ENCODE measurements around the gene COX7A2L. TPM values are rescaled to one million over a fixed set of nuclear protein-coding genes. Genes with fewer than 3 reads are reported as not detected.

Gene COX7A2L
- total RNA-seq, 4 donors from 2014 or later: 98.7 to 129 (median 119) TPM

- no peak for DNase-seq
- intact Hi-C loops (cut with DNase I): no loop called here
- no peak overlapping the region for H3K4me3 ChIP-seq (replicated peaks in 1 of 3)
- no peaks in the 10 kb centered on the region for H3K27me3 ChIP-seq
- WGBS, 2 donors: 93 to 96% methylated on average over 2 of the region's 2 CpGs
- peaks cover 0 to 7% of the 10 kb centered on the region in 2 donors for H3K4me1 ChIP-seq
- peaks cover 0 to 3% of the 10 kb centered on the region in 2 donors for H3K36me3 ChIP-seq
- no peak for TF ChIP-seq CTCF (IDR thresholded peaks at IDR 0.05)
- no peaks in the 10 kb centered on the region for H3K9me3 ChIP-seq
- no peak overlapping the region for H3K27ac ChIP-seq
These were observed 51.7 kb downstream of the COX7A2L start for GRCh38 chr2:42309366-42309765.

GRCh38 chr2:42307180-42307579 is 53.8 kb downstream of the COX7A2L start:
- H3K27ac ChIP-seq: no peak overlapping the region
- TF ChIP-seq POLR2A (IDR thresholded peaks at IDR 0.05) (no peak), CTCF (IDR thresholded peaks at IDR 0.05) (no peak)
- H3K9me3 ChIP-seq: no peaks in the 10 kb centered on the region
- peaks cover 0 to 5% of the 10 kb centered on the region in 2 donors for H3K4me1 ChIP-seq
- peaks cover 0 to 19% of the 10 kb centered on the region in 2 donors for H3K36me3 ChIP-seq
- H3K27me3 ChIP-seq: no peaks in the 10 kb centered on the region
- intact Hi-C loops (cut with DNase I): no loop called here
- no peak for DNase-seq
- no peak overlapping the region for H3K4me3 ChIP-seq (replicated peaks in 1 of 3)

GRCh38 chr2:42304059-42304713 is 56.8 kb downstream of the COX7A2L start:
- H3K4me3 ChIP-seq (replicated peaks in 1 of 3): no peak overlapping the region
- 97 to 98% methylated on average over 2 of the region's 2 CpGs for WGBS, 2 donors
- no peak overlapping the region for H3K27ac ChIP-seq
- no peaks in the 10 kb centered on the region for H3K27me3 ChIP-seq
- intact Hi-C loops (cut with DNase I): no loop called here
- peaks cover 0 to 19% of the 10 kb centered on the region in 2 donors for H3K36me3 ChIP-seq
- TF ChIP-seq CTCF (IDR thresholded peaks at IDR 0.05) (no peak), POLR2A (IDR thresholded peaks at IDR 0.05) (no peak)
- no peaks in the 10 kb centered on the region for H3K9me3 ChIP-seq
- no peak for DNase-seq
- no peaks in the 10 kb centered on the region for H3K4me1 ChIP-seq

GRCh38 chr2:42303252-42303651 is 57.8 kb downstream of the COX7A2L start:
- H3K36me3 ChIP-seq: peaks cover 0 to 19% of the 10 kb centered on the region in 2 donors
- intact Hi-C loops (cut with DNase I): no loop called here
- TF ChIP-seq POLR2A (IDR thresholded peaks at IDR 0.05) (no peak), CTCF (IDR thresholded peaks at IDR 0.05) (no peak)
- no peak for DNase-seq
- WGBS, 2 donors: 96 to 98% methylated on average over 3 of the region's 3 CpGs
- no peaks in the 10 kb centered on the region for H3K4me1 ChIP-seq
- H3K27ac ChIP-seq: no peak overlapping the region
- no peaks in the 10 kb centered on the region for H3K9me3 ChIP-seq
- H3K4me3 ChIP-seq (replicated peaks in 1 of 3): no peak overlapping the region
- H3K27me3 ChIP-seq: no peaks in the 10 kb centered on the region

DNA sequence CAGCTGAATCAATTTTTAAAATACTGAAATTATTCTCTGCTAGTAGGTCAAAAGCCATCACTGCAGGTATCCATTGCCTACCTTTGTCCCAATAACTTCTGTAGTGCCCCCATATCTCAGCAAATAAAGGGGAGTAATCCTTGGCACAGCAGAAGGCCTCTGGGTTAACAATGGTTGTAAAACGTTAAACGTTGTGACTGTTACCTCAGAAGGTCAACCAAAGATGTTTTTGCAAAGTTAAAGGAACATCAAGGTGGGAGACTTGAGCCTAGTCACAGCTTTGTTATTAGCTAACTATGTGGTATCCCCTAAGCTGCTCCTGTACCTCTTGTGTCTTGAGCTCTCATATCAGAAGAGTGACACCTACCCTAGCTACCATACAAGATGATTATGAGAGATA is 60.5 kb downstream of the COX7A2L start:
- Histone ChIP-seq H3K27ac (no peak overlapping the region), H3K27me3 (no peaks in the 10 kb centered on the region), H3K36me3 (peaks cover 1 to 24% of the 10 kb centered on the region in 2 donors), H3K4me3 (replicated peaks in 1 of 3) (no peak overlapping the region), H3K9me3 (no peaks in the 10 kb centered on the region), H3K4me1 (no peaks in the 10 kb centered on the region)
- TF ChIP-seq CTCF (IDR thresholded peaks at IDR 0.05) (no peak), POLR2A (IDR thresholded peaks at IDR 0.05) (no peak)
- DNase-seq: no peak
- 86 to 91% methylated on average over 2 of the region's 2 CpGs for WGBS, 2 donors
- intact Hi-C loops (cut with DNase I): no loop called here

Other genes starting within 250 kb of the COX7A2L start
- gene EML4, start 191.9 kb downstream of the COX7A2L start, total RNA-seq: 10 to 100 TPM; 52.5 to 67.2 (median 64.7) TPM
- not detected for gene KCNG3, start 132.8 kb upstream of the COX7A2L start, total RNA-seq
- gene MTA3, start 207.4 kb upstream of the COX7A2L start, total RNA-seq: 10 to 100 TPM; 29.8 to 50.0 (median 34.0) TPM